ENCODE results near the gene CYP2E1.

DNA sequence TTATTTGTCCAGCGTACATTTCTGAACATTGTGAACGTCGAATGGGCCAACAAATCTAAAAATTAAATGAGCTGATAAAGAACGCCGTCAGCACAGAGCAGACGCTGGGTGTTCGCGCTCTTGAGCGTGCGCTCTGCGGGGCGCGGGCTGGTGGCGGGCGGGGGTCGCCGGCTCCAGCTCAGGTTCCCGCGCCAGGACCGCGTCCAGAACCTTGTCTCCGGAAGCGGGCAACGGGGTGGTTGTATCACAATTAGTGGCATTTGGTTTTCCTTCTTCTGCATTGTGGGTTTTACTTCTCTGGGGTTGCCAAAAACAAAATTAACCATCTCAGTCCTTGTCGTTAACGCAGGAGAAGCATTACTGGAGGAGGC lies 2.4 kb downstream of the CYP2E1 start:
- TF ChIP-seq, protein P1, sequence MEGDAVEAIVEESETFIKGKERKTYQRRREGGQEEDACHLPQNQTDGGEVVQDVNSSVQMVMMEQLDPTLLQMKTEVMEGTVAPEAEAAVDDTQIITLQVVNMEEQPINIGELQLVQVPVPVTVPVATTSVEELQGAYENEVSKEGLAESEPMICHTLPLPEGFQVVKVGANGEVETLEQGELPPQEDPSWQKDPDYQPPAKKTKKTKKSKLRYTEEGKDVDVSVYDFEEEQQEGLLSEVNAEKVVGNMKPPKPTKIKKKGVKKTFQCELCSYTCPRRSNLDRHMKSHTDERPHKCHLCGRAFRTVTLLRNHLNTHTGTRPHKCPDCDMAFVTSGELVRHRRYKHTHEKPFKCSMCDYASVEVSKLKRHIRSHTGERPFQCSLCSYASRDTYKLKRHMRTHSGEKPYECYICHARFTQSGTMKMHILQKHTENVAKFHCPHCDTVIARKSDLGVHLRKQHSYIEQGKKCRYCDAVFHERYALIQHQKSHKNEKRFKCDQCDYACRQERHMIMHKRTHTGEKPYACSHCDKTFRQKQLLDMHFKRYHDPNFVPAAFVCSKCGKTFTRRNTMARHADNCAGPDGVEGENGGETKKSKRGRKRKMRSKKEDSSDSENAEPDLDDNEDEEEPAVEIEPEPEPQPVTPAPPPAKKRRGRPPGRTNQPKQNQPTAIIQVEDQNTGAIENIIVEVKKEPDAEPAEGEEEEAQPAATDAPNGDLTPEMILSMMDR (IDR thresholded peaks at IDR 0.05) = no peak
- TF ChIP-seq POLR2A (IDR thresholded peaks at IDR 0.05) = no peak
